HPDE6-E6E7 (cell line): ENCODE results near the gene TSPAN7.

Experiments used
- DNase-seq: peaks from one replicate; pipeline ENCODE4 v3.0.0; 2011; ENCODE audit warnings: missing footprints; ENCODE audit errors: extremely low spot score

The TSPAN7 gene

DNA sequence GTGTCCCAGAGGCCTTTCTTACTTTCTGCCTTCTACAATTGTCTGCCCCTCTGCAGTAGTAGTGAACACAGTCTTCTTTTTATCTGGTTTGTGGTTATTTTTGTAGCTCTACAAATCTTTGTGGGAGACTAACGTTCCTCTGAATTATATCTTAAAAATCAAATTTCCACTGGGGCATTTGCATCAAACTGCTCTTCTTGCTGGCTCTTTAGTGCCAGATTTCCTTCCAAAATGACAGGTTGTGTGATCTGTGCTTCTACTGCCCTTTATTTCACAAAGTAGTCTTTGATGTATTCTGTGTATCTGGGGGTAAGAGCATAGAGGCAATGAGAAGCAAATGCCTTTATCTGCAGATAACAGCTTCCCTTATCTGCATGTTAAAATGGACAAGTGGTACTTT, 34.5 kb downstream of the TSPAN7 start:
- no peak for DNase-seq

DNA sequence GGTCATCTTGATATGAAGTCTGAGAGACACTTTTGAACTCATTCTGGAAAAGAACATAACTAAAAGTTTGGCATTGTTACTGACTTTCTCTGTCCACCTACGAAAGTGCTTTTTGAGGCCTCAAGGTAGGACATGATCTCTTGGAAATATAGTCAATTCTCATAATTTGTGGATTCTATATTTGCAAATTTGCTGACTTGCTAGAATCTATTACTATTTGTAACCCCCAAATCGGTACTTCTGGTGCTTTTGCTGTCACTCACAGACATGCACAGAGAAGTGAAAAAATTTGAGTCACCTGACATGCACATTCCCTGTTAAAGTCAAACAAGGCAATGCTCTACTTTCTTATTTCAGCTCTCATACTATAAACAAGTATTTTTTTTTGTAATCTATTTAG, 35.6 kb downstream of the TSPAN7 start:
- no peak for DNase-seq

DNA sequence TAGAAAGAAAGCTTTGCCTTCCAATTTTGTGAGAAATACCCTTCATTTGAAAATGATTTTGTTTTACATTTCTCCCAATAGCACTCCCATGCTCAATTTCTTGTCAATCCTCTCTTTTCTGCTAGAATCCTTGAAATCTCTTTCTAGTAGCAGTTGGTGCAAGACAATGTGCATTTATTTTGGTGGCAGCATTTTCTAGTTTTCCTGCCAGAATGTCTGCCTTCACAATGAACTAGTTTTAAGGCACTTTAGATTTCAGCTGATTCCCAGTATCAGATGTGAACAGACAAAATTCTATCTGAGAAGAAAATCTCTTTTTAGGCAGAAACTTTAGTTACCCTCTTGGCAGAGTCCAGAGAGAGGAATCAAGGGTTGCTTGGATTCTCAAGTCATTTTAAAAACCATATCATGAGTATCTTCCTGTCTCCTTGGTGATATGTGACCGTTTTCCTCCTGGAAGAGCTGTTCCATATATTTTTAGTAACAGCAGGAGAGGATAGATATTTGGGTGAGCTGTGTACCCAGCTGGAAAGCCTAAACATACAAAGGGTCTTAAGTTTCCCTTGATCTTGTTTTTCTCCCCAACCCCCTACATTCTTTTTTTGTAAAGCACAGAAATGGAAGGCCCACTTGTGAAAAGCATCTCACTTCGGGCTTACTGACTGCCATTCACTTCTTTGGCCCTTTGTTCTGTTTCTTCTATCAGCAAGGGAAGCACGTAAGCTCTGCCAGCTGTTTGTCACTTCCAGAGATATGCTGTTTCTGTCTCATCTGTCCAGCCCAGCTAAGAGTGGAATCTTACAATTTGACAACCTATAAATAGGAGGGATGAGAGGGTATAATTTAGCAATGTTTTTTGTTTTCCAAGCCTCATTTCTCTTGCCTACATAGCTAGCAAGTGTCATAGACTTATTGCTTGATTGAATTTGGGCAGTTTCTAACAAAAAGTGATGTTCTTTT, 38.7 kb downstream of the TSPAN7 start:
- no peak for DNase-seq

DNA sequence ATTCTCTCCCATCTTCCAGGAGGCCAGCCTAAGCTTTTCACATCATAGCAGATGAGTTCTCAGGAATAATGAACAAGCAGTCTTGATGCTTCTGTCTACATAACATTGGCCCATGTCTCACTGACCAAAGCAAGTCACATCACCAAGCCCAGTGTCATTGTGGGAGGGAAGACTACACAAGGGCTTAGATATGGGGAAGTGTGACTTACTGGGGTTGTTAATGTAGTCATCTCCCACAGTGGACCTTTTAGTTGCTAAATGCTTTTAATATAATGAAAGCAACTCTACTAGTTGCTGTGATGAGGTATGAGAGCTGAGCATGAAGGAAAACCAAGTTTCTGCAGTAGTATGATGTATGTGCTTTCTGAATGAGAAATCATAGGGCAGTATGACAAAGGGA, 40.5 kb downstream of the TSPAN7 start:
- no peak for DNase-seq

DNA sequence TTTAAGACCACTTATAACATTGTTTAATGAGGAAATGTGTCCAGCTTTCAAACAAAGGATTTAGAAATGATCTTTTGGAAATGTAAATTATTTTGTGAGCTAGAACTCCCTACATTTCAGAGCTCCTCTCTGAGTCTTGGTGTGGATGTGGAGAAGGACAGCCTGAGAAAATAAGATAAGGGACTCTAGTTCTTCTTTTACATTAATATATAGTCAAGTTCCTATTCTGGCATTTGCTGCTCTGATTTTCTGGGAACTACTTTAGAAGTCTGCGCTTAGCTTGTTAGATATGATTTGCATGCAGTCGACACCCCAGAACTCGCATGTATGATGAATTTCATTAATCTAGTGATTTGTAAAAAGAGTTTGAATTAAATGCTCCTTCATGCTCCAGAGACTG, 45.5 kb downstream of the TSPAN7 start:
- no peak for DNase-seq

DNA sequence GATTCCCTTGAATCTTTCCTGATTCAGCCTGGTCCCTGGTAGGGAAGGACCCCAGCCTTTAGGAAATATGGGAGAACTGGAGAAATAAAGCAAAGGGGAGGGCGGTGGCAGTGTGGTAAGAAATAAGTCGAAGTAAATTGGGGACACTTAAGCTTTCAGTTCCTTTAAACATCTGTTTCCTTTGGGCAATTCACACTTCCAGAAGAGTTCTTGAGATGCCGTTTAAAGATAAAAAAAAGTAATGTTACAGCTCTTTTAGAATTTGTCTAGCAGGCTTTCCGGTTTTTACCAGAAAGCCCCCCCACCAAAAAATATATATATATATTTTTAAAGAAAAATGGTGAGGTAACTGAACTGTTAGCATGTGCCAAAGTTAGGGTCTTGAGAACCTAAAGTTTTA, 46.6 kb downstream of the TSPAN7 start:
- no peak for DNase-seq

DNA sequence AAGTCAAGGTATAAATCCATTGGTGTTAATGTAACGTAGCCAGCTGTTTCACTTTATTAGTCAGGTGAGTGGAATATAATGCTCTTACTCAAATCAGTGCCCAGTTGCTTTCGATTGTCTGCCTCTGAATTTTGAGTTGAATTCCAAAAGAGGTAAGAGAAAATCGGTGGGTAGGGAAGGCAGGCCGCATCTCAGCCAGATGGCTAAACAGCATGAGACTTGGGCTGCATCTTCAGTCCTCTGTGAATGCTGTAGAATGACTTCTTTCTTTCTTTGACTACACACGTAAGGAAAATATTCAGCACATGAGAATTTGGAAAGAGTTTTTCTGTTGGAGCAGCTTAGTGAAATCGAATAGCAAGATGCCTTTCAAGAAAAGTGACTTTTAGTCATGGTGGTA, 49.5 kb downstream of the TSPAN7 start:
- DNase-seq = no peak

DNA sequence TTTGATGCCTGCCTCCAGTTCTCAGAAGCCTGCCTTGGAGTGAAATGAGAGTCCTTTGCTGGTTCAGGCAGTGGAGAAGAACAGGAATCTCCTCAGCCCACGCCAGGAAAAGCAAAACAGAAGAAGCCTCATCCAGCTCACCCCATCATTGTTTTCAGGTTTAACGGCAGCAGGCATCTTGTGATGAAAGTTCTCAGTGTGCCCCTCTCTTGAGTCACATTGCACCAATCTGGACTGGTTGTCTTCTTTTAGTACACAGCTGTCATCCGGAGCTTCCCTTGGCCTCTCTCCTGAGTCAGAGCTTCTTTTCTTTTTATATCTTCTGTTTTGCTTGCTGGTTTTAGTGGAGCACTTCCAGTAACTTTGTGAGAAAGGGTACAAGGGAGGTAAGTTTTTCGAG, 50.9 kb downstream of the TSPAN7 start:
- DNase-seq = no peak

DNA sequence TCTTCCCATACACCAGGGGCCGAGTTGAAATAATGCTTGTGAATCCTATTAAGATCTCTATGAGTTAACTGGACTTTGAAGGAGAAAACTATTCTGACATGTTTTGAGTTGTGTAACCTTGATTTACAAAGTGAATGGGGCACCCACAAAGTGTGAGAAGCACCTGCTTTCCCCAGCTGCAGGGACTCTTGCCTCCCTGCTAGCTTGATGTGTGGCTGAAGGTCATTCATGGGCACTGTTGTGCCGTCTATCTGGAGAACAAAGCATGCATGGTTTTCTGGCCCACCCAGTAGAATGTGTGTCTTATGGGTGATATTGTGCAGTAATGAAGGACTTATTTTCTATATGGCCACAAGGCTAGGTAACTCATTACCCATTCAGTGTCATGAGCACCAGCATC, 53.1 kb downstream of the TSPAN7 start:
- no peak for DNase-seq

DNA sequence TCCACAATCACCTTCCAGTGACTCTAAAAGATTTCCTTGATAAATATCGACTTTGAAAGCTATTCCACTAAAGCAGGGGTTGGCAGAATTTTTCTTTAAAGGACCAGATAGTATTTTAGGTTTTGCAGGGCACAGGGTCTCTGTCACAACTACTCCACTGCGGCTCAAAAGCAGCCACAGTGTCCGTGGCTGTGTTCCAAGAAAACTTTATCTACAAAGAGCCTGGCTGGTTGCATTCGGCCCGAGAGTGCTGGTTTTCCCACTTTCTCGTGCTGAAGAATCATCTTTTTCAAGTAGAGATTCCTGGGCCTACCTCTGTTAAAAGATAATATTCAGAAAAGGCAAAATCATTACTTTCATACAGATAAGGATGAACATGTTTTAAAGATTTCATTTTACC, 55.6 kb downstream of the TSPAN7 start:
- no peak for DNase-seq

DNA sequence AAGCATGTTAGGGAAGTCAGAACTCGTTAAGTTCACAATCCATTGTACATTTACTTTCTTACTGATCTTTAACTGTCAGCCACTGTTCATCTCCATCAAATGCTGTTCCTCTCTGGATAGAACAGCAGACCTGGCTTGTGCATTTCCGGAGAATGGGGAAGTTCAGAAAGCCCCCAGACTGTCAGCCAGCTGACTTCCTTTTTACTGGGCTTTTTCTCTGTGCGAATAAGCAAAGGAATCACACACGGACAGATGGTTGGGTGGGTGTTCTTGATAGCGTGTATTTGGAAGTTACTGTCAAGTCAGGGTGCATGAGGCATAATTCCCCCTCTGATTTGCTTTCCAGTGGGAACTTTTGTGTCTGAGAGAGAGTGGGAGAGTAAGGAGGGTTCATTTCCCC, 56.8 kb downstream of the TSPAN7 start:
- DNase-seq = no peak

DNA sequence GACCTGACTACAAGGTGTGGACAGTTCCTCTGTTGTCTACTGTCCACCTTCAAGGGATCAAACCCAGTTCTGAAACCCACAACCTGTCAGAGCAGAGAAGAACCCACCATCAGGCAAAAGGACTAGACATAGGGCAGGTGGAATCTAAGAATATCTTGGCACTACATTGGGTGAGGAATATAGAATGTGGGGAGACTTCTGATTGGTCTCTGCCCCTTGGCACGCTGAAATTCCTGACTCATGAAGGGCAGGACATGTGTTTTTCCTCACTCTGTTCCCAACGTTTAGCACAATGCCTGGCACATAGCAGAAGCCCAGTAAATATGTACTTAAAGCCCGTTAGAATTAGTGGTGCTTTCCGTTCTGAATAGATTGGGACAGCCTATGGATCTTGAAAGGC, 59.3 kb downstream of the TSPAN7 start:
- DNase-seq = no peak

DNA sequence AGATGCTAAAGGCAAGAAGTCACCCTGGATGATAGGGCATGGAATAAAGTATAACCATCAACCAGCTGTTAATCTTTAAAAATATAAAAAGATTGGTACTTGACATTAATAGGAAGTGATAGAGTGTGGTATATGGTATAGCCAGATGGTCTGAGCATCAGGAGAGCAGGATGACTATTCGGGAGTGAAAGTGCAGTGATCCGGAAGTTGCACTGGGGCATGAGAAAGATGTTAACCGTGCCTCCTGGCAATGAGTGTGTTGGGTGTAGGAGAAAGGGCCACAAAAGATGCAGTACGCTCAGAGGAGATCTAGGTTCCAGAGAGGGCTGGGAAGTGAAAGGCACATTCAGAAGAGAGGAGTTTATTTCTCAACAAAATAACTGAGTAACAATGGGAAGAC, 65.0 kb downstream of the TSPAN7 start:
- DNase-seq = no peak

DNA sequence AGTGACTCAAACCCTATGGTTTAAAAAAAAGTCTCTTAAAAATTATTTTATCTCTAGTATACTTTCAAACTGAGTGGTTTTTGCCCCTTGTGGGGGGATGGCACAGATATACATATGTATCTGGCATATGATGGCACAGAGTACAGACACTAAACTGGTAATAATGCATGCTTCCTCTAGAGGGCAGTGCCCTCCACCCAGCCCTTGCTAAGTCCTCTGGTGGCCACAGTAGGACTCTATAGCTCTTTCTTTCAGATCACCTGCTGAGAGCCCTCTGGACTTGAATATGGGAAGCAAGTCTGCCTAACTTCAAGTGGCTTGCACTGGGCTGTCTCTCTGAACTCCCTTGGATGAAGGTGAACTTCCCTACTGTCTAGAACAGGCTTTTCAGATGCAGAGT, 66.3 kb downstream of the TSPAN7 start:
- no peak for DNase-seq

DNA sequence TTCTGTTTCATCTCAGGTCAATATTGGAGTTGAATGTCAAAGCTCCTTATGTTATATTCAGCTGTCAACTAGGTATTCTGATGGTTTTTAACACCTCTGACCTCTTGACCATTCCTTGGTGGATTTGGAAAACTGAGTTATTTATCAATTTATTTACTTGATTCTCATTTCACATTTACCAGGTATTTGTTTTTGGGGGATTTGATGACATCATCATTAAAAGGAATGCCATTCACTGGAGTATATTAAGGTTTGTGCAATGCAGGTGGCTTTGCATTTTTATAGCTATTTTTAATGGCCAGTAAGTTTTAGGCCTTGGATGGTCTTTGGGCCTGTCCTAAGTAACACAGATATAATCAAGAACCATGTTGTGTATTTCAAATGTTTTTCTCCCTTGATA, 67.2 kb downstream of the TSPAN7 start:
- no peak for DNase-seq

DNA sequence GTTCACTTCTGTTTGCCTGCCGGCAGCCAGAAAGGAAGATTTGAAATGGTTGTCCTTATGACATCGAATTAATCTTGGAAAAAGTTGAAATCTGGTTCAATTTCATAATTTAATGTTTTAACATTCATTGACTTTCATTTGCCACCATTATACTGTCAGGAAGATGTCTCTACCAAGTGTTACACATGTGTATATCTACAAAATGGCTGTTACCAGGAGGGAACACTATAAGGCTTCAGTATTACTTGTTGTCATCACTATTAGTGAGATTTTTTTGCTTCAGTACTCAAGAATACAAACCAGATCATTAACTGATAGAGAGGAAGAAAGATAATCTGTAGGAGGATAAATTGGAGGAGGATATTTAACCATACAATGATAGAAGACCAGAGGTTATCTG, 71.2 kb downstream of the TSPAN7 start:
- no peak for DNase-seq

DNA sequence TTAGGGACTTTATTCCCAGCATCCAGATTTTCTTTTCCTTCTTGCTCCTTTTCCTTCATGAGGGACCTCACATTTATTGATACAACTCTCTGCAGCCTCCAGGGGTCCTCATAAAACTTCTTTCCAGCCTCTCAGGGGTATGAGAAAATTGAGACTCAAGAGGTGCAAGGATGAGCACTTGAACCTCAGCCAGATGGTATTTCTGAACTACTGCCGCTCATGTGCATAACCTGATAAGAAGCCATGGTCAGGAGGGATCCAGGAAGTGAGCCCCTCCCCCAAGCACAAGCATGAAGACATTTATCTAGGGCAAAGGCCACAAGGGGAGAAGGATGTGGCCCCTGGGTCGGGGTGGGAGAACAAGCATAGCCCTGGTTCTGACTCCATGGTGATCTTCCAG, 73.3 kb downstream of the TSPAN7 start:
- no peak for DNase-seq

DNA sequence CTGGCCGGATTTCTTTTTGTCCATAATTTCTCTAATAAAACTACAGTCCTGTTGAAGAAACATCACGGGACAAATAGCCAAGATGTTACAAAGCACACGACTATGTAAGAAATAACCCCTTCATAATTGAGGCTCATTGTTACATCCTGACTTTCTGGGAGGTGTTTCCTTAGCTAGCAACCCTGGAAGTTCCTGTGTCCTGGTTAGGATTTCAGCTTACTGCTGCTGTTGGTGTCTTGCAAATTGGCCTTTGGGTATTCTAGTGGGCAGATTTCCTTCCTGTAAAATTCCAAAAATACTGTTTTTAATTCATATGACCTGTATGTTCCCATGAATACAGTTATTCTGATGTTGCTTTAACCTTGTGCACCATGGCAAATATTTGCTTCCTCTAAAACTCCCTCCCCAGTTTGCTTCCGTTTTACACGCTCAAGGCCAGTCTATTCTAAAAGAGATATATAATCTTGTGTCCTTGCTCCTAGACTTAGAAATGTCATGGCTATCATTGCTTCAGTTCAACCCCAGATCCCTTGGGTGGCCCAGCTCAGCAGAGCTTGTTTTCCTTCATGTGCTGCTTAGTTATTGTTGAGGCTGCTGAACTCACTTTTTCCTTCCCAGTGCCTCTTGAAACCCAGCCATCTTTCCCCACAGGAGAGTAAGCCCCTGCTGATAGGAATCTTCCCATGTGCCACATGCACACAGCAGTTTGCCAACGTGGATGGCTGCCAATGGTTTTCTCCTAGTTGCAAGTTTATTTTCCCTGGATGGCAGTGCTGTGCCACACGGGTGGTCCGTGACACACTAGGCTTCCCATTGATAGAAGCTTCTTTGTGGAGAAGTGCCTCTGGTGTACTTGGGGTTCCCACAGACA, 75.8 kb downstream of the TSPAN7 start:
- DNase-seq = no peak

DNA sequence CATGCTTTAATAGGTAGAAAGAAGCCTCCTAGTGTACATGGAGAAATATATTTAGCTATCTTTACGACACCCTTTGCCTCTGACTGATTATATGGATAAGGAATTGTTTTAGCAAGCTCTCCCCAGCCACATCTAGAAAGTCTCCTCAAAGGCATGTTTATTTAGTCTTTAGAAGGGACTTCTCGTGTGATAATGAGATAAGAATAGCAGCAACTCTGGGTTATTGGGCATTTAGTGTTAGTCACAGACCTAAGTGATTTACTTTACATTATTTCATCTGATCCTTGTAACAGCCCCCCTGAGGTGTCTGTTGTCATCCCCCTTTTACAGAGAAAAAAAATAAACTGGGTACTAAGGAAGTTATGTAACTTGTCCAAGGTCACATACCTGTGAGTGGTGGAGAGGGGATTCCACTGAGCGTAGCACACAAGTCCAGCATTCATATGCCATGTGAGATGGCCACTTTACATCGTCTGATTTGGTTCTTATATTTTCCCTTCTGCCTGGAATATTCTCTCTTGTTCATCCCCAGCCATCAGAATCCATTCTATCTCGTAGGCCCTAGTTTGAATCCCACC, 77.7 kb downstream of the TSPAN7 start:
- DNase-seq = no peak

DNA sequence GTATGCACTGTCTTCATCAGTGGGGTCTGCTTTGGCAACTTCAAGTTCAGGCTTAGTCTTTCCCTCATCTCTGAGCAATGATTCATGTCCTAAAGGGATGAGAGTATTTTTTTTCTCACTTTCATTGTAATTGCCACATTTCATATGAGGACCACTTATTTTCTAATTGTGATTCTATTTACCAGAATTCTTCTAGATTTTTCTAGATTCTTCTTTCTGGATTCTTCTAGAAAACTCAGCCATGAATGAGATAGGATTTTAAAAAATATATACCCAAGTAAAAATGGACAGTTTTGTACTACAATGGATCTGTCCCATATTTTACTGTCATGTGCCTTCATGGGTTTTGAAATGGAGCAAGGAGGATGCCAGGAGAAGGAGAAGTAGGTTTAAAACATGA, 78.4 kb downstream of the TSPAN7 start:
- no peak for DNase-seq

DNA sequence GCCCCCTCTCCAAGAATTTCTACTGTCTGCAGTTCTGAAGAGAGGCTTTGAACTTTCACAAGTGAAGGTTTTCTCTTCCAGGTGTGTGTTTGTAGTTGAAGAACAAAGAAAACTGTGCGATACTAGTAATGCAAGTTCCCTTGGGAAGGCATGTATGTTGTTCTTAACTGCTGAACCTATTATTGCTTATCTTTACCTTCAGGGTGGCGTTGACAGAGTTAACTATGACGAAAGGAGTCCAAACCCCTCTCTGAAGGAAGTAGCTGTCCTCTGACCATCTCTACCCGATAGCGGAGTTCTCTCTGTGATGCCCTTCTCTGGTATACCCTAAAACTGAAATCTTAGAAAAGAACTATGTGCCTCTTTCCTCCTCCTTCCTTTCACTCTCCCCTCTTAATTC, 79.9 kb downstream of the TSPAN7 start:
- no peak for DNase-seq

DNA sequence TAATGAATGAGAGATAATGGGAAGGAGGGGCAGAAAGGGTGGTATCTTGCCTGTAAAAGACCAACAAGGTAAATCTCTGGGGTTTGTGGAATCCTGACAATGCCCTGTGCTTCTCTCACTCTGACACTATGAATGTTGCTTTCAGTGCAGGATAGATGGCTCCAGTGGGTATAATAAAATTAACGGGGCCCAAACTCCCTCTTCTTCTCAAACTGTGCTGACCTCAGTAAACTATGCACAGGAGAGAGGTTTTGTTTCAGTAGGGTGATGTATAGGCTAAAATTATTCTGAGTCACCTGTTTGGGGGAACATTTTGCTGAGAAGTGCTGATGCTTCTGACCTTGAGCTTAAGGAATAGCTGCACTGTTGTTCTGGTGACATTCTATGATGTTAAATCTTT, 82.6 kb downstream of the TSPAN7 start:
- DNase-seq = no peak

DNA sequence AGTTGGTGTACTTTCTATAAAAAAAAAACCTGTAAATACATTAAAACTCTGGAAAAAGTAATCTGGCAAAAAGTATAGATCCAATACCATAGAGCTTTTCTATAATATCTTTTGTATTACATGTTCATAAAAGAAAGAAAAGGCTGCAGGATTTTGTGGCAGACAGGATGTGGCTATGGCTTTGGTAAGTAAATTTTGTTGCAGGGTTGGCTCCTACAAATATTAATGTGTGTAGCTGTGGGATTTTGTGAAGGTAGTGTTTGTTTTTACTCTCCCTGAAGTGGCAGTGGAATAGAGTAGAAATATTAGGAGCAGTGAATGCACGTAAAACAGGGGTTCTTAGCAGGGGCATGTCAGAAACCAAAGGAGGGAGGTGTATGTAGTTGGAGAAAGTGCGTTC, 84.8 kb downstream of the TSPAN7 start:
- DNase-seq = no peak
